HG02973 (cell line): ENCODE data around the gene NFIC.
"Not testable (repeated sequence)": the region's sequence is repeated elsewhere in the genome, so short reads cannot be mapped to it uniquely, and the experiment has no call there.

Source experiments
- ATAC-seq: cut with Tn5 transposase; IDR thresholded peaks from one replicate; pipeline ENCODE4 v1.9.1; 2021; ENCODE audit warnings: moderate library complexity; ENCODE audit not compliant: unreplicated experiment

The NFIC gene

DNA sequence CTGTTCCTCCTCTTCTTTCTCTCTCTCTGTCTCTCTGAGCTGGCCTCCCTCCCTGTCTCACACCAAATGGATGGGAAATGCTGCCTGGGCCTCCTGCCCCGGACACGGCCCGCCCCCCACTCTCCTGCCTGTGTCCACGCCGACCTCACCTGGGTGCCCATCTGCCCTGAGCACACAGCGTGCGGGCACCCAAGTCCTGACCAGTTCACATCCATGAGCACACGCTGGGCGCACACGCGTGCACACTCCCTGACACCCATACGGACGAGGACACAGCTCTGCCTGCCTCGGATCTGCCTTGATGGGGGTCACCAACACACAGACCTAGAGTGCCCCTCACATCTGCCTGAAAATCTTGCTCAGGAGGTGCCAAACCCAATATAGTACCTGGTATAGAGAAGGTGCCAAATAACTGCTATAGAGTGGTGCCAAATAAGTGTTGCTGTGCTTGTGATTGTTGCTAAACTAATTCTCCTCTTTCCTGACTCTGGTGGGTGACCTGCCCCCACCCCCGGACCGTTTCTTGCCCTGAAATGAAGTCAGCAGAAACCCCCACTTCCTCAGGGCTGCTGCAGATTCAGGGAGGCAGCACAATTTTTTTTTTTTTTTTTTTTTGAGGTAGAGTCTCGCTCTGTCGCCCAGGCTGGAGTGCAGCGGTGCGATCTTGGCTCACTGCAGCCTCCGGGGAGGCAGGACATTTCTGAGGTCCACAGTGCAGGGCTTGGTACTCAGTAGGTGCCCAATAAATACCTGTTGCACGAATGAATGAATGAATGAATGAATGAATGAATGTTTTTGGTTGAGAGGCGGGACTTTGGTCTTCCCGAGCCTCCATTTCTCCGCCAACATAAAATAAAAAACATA lies 4.6 kb downstream of the NFIC start:
- ATAC-seq: no peak

DNA sequence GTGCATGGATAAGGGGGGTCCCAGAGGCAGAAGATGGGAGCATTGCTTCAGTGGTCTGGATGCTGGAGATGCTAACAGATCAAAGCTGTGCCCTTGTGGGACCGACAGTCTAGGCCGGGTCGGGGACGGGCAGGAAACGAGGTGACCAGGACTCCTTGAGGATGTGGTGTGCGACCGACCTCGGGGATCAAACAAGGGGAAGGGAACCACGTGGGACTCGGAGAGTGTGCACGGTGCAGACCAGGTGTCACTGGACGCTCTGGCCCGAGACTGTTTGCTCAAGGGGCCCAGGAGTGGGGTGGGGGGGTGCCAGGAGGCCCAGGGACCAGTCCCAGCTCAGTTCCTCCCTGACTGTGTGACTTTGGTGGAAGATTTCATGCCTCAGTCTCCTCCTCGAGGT lies 6.0 kb downstream of the NFIC start:
- ATAC-seq: no peak

DNA sequence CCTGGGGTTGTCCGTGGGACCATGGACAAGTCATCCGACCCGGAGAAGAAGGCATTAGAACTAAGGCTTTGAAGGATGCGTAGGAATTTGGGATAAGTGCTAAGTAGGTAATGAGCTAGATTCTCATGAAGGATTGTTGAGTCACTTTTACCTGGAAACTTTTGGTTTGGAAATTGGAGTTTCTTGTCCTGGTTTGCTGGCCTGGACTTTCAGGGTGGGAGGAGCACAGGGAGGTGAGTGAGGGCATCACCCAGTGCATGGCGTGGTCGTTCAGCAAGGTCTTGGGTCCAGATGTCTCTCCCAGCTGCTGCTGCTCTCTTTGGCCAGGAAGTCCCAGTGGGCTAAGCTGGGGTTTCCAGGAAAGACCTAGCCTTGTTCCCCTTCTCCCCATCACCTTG lies 7.6 kb downstream of the NFIC start:
- no peak for ATAC-seq

DNA sequence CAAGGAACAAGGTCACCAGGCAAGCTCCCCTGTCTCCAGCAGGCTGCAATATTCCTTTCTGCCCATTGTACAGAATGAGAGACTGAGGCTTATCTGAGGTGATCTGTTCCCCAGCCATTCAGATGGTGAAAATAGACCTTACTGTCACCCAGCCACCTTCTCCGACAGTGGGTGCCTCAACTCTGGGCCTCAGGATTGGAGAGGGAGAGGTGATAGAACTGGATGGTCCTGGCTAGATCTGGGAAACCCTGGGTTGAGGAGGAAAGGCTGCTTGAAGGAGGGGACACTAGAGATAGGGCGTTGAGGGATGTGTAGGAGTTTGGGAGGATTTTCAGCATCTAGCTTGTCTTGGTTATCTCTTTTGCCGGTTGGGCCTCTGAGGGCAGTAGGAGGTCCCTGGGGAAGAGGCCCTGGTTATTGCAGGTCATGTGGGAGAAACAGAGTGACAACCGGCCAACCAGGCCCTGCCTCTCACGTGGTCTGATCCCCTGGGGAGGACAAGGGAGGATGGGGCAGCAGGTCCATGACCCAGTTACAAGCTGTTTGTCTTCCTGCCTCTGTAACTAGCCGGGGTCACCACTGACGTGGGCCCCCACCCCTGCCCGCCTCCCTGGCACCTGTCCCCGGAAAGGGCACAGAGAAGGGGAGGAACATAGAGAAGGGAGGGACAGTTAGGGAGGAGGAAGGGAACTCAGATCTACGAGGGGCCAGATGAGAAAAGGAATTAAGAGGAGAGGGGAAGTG lies 8.2 kb downstream of the NFIC start:
- no peak for ATAC-seq

DNA sequence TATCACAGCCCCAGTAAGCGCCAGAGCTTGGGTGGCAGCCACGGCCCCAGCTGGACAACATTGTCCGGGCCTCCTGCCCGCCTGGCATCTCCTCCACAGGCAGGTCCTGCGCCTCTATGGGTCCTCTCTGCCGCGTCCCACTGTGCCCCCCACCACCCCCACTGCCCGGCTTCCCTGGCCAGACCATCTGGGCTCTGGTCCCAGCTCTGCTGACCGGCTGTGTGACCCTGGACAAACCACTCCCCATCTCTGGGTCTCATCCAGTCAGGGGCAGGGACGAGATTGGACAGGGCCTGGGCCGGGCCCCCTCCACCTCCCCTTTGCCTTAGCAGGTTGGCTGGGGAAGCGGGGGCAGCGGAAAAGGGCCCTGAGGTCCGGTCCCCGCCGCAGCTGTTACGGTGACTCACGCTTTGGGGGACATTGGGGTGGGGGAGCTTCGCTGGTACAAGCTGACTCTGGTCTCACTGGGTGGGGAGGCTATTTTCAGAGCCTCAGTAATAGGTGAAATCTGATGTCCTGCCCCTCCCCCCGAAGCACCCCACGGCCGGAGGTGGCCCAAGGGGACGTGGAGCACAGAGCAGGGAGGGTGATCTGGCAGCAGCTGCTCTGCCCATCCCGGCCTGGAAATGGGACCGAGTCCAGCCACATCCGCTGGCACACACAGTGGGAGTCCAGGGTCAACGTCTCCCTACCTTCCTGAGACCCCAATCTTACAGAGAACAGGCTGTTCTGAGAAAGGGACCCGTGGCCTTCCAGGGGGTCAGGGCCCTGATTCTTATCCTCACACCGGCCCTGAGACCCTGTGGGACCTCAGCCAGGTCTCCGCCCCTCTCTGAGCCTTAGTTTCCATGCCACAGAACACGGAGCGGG lies 9.1 kb downstream of the NFIC start:
- ATAC-seq: no peak

DNA sequence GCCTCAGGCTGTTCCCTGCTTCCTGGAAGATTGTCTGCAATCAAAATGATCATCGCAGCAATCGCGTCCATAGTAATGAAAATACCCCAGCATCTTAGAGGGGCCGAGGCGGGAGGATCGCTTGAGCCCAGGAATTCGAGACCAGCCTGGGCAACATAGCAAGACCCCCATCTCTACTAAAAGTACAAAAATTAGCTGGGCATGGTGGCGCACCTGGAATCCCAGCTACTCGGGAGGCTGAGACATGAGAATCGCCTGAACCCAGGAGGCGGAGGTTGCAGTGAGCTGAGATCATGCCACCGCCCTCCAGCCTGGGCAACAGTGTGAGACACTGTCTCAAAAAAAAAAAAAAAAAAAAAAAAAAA lies 9.7 kb downstream of the NFIC start:
- not testable (repeated sequence) for ATAC-seq

DNA sequence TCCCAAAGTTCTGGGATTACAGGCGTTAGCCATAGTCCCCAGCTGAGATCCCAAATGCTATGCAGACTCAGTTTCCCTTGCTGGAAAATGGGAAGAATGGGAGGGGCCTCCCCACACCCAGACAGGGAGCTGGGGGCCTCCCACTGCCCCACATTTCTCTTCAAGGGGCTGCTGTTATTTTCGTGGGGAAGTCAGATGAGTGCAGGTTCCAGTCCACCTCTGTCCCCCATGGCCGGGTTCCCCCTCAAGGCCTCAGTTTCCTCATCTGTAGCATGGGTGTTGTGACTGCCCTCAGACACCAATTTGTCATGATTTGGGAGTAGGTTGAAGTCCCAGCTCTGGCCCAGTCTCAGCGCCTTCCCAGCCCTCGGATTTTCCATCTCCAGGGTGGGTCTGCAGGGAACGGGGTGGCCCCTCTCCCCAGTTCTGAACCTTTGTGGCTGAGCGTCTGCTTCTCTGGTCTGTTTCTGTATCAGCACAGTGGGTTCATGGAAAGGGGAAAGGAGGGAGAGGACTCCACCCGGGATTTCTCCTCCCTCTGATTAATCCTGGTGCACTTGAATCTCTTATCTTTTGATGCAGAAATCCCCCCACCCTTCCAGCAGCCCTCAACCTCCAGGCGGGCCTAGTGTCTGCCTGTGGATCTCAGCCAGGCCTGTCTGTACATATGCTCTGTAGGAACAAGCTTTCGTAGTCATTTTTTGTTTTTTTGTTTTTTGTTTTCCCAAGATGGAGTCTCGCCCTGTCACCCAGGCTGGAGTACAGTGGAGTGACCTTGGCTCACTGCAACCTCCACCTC lies 12.2 kb downstream of the NFIC start:
- no peak for ATAC-seq

DNA sequence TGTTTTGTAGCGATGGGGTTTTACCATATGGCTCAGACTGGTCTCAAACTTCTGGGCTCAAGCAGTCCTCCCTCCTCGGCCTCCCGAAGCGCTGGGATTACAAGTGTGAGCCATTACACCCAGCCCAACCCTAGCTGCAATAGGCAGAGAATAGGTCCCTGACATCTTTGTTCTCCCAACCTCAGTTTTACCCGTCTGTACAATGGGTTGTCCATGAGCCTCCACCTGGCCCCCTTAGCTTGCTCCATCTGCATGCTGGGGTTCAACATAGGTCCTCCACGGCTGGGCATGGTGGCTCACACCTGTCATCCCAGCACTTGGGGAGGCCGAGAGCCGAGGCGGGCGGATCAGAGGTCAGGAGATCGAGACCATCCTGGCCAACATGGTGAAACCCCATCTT lies 14.4 kb downstream of the NFIC start:
- no peak for ATAC-seq

DNA sequence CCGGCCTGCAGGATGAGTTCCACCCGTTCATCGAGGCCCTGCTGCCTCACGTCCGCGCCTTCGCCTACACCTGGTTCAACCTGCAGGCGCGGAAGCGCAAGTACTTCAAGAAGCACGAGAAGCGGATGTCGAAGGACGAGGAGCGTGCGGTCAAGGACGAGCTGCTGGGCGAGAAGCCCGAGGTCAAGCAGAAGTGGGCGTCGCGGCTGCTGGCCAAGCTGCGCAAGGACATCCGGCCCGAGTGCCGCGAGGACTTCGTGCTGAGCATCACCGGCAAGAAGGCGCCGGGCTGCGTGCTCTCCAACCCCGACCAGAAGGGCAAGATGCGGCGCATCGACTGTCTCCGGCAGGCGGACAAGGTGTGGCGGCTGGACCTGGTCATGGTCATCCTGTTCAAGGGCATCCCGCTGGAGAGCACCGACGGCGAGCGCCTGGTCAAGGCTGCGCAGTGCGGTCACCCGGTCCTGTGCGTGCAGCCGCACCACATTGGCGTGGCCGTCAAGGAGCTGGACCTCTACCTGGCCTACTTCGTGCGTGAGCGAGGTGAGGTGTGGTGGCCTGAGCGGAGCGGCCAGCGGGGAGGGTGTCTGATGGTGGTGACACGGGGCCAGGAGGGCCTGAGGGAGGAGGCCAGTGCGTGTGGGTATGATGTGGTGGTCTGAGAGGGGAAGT lies 15.5 kb downstream of the NFIC start:
- no peak for ATAC-seq

DNA sequence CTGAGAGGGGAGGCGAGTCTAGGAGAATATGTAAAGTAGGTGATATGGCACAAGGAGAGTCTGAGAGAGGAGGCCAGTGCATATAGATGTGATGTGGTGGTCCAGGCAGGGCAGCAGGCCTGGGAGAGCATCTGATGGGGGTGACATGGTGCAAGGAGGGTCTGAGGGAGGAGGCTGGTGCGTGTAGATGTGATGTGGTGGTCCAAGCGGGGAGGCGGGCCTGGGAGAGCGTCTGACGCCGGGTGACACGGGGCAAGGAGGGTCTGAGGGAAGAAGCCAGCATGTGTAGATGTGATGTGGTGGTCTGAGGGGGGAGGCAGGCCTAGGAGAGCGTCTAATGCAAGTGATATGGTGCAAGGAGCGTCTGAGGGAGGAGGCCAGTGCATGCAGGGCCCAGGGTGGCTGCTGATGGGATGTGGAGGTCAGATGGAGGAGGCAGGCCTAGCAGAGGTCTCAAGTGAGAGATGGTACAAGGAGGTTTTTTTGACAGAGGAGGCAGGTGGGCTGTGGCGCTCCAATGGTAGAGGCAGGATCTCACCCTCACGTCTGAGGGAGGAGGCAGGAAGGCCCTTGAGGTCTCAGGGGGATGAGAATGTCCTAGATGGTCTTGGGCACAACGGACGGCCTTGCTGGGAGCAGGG lies 16.2 kb downstream of the NFIC start:
- ATAC-seq: no peak

DNA sequence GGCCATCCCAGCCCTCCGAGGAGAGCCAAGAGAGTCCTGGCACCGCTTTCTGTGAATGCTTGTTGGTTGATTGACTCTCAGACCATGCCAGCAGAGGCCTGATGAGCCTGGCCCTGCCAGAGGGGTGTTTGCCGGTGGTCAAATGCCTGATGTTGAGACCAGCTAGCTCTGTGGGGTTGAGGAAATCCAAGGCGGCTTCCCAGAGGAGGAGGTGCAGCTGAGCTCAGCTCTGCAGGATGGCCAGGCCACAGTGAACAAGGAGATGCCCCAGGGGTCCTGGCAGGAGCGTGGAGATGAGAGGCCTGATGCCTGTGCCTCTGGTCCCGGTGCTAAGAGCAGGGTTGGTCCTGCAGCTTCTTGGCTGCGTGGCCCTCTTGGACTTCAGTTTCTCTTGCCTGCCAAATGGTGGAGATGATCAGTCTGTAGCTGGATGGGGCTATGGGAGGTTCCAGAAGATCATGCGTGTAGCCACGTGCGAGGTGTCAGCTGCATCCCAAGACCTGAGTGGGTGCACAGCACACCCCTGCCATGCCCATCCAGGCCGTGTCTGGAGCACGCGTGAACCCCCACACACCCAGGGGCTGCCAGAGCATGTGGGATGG lies 16.8 kb downstream of the NFIC start:
- ATAC-seq: no peak

DNA sequence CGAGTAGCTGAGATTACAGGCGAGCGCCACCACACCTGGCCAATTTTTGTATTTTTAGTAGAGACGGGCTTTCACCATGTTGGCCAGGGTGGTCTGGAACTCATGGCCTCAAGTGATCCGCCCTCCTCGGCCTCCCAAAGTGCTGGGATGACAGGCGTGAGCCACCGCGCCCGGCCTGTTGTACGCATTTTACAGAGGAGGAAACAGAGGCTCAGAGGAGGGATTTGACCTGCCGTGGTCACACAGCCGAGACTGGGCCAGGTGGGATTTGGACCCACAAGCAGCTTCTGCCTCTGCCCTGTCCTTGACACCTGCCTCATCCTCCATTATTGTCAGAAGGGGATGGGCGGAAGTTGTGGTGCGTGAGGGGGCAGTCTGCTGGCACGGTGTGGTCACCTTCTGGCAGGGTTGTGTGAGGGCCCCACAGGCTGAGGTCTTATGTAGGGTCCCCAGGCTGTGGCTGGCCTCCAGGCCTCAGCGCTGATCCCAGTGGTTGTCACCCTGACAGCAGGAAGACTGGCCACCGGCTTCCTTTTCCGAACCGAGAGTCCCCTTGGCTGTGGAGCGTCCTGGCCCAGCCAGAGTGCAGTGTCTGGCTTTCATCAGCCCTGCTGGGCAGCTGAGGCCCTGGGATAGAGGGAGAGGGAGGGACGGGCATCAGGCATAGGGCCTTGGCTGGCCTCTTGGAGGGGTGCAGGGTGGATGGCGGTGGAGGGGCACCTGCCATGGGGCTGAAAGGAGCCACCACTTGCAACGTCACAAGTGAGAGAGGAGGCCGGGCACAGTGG lies 20.3 kb downstream of the NFIC start:
- no peak for ATAC-seq

DNA sequence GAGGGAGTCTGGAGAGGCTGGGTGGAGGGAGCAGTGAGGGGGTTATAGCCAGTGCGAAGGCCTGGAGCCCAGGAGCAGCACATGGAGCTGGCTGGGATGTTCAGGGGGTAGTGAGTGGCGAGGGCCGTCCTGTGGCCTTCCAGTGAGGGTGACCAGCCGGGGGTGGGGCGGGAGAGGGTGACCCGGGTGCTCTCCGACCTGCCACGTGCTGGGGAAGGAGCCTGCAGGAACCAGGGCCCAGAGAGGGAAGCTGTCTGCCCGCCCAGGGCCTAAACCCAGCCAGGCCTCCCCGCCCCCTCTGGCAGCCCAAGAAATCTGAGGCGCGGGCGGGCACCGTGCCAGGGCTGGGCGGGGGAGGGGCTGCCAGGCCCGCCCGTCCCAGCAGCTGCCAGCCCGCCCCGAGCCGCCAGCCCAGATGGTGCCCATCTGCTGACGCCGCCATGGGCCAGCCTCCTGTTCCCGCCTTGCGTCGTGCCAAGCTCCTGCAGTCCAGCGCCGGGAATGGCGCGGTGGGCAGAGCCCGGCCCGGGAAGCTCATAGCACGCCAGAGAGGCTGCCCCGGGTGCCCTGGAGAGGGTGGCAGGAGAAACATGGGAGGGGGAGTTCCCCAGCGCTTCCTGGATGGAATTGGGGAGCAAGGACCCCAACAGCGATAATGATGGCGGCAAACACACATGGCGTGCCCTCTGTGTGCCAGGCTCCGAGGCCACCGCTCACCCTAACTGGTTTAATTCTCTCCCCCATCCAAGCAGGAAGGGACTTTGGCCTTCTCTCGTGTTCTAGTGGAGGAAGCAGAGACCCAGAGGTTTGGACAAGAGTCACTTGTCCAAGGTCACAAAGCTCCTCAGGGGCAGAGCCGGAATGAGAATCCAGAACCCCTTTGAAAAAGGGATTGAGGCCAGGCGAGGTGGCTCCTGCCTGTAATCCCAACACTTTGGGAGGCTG lies 21.5 kb downstream of the NFIC start:
- no peak for ATAC-seq

DNA sequence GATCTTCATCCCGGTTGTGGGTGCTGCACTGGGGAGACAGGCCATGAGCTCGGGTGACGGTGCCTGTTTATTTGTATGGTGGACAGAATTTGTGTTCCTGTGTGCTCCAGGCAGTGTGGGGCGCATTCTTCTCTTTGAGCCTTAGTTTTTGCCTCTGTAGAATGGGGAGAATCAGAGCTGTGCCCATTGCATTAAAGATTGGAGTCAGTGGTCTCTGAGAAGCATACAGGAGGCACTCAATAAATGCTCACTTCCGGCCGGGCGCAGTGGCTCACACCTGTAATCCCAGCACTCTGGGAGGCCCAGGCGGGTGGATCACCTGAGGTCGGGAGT lies 23.0 kb downstream of the NFIC start:
- no peak for ATAC-seq

DNA sequence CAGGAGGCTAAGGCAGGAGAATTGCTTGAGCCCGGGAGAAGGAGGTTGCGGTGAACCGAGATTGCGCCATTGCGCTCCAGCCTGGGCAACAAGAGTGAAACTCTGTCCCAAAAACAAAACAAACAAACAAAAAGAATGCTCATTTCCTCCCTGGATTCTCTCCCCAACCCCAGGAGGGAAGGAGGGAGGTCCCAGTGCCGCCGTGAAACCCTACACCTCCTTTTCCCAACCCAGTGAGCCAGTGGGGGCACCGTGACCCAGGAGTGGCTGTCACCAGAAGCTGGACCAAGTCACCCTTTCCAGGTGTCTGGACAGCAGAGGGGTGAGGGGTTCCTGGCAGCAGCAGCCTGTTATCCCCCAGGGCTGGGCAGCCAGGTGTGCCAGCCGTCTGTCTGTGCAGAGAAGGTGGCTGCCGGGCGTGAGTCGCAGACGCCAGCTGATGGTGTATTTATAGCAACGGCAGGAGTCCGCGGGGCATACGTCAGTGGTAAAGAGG lies 23.5 kb downstream of the NFIC start:
- no peak for ATAC-seq

DNA sequence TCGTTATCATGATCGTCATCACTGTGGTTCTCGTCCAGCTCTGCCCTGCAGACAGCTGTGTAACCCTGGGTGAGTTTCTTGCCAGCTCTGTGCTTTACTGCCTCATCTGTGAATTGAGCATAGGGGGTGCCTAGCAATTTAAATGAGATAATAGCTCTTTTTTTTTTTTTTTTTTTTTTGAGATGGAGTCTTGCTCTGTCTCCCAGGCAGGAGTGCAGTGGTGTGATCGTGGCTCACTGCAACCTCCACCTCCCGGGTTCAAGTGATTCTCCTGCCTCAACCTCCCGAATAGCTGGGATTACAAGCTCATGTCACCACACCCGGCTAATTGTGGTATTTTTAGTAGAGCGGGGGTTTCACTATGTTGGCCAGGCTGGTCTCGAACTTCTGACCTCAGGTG lies 25.5 kb downstream of the NFIC start:
- ATAC-seq: not testable (repeated sequence)

DNA sequence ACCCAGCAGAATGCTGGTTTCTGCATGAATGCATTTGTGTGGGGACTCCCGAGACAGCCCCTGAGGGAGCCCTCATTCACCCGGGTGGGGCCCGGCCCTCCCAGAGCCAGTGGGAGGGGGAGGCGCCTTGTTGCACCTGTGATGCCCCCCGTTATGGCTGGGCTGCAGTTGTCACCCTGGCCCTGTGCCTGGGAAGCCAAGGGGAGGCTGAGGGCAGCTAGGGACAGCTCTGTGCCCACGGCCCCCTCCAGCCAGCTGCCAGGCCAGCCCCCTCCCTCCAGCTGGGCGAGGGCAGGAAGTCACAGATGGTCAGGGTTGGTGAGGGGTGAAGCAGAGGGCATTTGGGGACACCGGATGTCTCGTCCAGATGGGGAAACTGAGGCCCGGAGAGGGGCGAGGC lies 26.1 kb downstream of the NFIC start:
- no peak for ATAC-seq
